GM18870 (cell line): ENCODE data around the gene CLDN34.

ENCODE experiments used
- ATAC-seq: cut with Tn5 transposase; IDR thresholded peaks from one replicate; pipeline ENCODE4 v1.9.1; 2021; ENCODE audit warnings: moderate library complexity; ENCODE audit not compliant: unreplicated experiment

CLDN34 gene

DNA sequence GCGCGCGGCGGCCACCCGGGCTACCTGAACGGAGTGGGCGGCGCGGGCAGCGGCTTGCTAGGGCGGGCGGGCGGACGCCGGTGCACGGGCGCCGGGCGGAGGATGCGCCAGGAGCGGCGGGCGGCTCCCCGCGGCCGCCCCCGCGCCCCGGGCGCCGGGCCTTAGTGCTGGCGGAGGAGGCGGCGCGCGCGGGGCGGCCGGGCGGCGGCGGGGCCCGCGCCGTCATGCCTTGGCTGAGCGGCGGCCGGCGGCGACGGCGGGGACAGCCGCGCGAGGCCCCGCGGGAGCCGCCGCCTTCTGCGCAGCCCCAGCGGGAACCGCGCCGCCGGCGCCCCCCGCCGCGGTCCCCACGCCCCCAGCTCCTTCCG, 48.2 kb downstream of the CLDN34 start:
- ATAC-seq, result no peak

DNA sequence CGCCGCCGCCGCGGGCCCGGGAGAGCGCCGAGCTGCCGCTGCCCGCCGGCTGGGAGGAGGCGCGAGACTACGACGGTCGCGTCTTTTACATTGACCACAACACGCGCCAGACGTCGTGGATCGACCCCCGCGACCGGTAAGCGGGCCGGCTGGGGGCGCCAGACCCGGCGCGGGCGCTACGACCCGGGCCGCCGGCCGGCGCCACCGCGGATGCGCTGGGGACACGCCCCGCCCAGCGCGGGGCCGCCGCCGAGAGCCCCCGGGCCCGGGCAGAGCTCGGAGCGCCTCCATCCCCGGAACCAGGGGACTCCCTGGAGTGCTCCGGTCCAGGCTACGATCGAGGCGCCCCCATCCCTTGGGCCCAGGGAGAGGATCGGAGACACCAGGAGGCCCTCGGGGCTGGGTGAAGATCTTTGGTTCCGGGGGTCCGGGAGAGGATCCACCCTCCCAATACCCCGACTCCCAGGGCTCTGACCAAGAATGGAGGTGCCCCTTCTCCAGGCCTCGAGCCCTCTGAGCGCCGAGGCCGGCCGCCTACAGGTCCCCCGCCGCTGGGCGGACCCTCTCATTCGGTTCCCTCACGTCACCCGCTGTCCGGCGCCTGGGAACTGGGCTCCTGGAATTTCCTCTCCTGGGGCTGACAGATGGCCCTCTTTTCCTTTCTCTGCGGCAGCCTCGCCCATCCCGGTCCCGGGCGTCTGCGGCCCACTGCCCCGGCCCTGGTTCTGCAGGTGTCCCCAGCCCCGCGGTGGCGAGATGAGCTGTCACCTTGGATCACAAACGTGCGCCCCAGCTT, 48.8 kb downstream of the CLDN34 start:
- ATAC-seq, result no peak

DNA sequence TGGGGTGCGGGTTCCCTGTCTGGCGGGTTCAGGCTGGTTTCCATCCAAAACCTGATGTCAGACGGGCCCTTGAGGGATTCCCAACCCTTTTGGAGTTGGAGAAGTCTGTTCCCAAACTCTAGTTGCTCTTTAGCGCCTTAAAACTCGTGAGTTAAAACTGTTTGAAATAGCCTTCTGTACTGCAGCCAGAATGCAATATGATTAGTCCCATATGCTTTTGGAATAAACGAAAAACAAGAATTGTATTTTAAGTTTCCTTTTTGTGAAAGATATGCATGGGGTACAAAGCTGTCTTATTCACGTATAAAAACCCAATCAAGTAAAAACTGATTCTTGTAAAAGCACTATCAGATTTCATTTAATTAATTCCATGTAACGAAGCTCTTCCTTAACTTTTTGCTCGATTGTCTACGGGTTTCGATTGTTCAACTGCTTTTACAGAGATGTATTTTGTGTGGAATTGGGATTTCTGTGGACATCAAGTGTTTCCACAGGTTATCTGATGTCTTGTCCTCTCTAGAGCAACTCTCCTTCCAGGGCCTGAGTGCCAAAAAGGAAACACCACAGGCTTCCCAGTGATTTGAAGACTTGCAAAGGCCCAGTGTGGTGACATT, 49.5 kb downstream of the CLDN34 start:
- ATAC-seq, result no peak

DNA sequence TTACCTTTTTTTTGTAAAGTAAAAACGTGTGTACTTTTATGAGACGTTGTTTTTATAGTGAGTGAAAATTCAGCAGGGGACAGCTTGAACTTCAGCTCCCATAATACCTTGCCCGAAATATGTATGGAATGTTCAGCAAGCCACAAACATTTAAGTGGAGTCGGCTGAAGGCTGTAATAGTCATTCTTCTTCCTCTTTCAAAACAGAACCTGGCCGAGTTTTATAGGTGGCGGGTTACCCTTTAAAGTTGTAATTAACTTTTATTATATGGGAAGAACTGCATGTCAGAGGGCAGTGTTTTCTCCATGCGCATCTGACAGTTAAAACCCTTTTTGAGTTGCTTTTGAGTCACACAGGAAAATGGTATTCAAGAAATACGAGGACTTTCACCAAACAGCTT, 50.7 kb downstream of the CLDN34 start:
- no peak for ATAC-seq
